Osteoblast (primary cell): Measurements from ENCODE around the gene IDS. TPM values are rescaled to one million over a fixed set of nuclear protein-coding genes. Genes with fewer than 3 reads are reported as not detected.

ENCODE experiments used
- DNase-seq: peaks from one replicate; pipeline ENCODE4 v3.0.0; 2011; ENCODE audit warnings: low spot score, mixed read lengths; ENCODE audit not compliant: insufficient read length; ENCODE audit errors: missing footprints
- H2AFZ ChIP-seq: 2 replicates; pipeline ENCODE4 v1.6.0; 2011; ENCODE audit warnings: mild to moderate bottlenecking, low read length
- H3K27ac ChIP-seq: 2 replicates; pipeline ENCODE4 v1.5.1; 2011; ENCODE audit warnings: mild to moderate bottlenecking, low read depth, low read length, moderate library complexity
- H3K27me3 ChIP-seq: 2 replicates; pipeline ENCODE4 v1.6.0; 2012; ENCODE audit warnings: mild to moderate bottlenecking, control low read depth, inconsistent platforms, low read length, moderate library complexity; ENCODE audit not compliant: insufficient read depth
- H3K36me3 ChIP-seq: 2 replicates; pipeline ENCODE4 v1.5.1; 2011; ENCODE audit warnings: mild to moderate bottlenecking, low read length, control low read depth, moderate library complexity; ENCODE audit not compliant: insufficient read depth
- H3K4me1 ChIP-seq: 2 replicates; pipeline ENCODE4 v1.5.1; 2011; ENCODE audit warnings: mild to moderate bottlenecking, low read length, control low read depth, moderate library complexity; ENCODE audit not compliant: insufficient read depth
- H3K4me2 ChIP-seq: 2 replicates; pipeline ENCODE4 v1.6.0; 2011; ENCODE audit warnings: mild to moderate bottlenecking, low read length; ENCODE audit not compliant: insufficient read depth
- H3K4me3 ChIP-seq: fragments of 200-600 bp; sonication (generic); 3 replicates; pipeline ENCODE4 v1.5.1; 2012; ENCODE audit warnings: mild to moderate bottlenecking, low read length, inconsistent platforms; ENCODE audit not compliant: insufficient read depth
- H3K79me2 ChIP-seq: 2 replicates; pipeline ENCODE4 v1.6.0; 2012; ENCODE audit warnings: mild to moderate bottlenecking, low read length, control low read depth, inconsistent platforms; ENCODE audit not compliant: insufficient read depth
- H3K9me3 ChIP-seq: 2 replicates; pipeline ENCODE4 v1.5.1; 2011; ENCODE audit warnings: low read depth, low read length, control low read depth
- H4K20me1 ChIP-seq: 2 replicates; pipeline ENCODE4 v1.6.0; 2012; ENCODE audit warnings: mild to moderate bottlenecking, low read length, control low read depth; ENCODE audit not compliant: insufficient read depth
- total RNA-seq: library from RNA; depleted of rRNA; stranded (reverse); fragments of >200 nt; gene quantifications from 2 replicates; pipeline ENCODE4 v1.2.3, GENCODE V29; 2012
- TF ChIP-seq, protein P1 (sequence below): IDR thresholded peaks from 2 replicates; pipeline ENCODE4 v1.5.1; 2011; ENCODE audit warnings: mild to moderate bottlenecking, low read depth, low read length, moderate library complexity; ENCODE audit errors: extremely low read depth

Gene IDS
- total RNA-seq, 1 donor: 48.9 TPM

DNA sequence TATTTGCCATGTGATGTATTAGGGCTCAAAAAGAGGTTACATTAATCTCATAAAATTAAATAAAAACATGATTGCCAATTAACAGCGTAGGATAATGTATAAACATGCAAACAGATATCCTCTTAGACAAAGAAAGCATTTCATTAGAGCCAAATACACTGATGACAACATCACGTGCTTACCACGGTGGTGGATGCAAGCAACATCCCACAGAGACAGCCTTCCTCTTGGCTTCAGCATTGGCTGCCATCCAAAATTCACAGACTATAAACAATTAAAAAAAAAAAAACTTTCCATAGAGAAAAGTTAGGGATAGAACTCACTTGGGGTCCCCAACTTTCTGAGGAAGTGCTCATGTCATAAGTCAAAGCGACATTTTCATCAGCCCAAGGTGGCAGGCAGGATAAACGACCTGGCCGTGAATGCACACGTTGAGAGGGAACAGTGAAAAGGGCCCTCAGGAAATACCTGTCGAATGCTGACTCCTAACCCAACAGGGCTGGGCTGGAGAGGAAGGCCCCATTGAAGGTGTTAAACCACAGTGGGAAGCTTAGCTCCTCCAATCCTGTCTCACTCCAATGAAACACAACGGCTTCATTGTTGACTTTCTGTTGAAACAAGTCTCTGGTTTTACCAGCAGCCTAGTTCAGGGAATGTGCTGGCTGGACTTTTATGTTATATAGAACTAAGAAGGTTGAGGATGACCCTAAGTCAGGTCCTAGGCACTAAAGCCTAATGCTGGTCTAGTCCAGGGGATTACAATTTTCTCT lies 48.4 kb downstream of the IDS start:
- Histone ChIP-seq H2AFZ (no peak overlapping the region), H3K79me2 (no peaks in the 10 kb centered on the region), H3K27ac (no peak overlapping the region), H4K20me1 (no peaks in the 10 kb centered on the region), H3K36me3 (no peaks in the 10 kb centered on the region), H3K9me3 (no peaks in the 10 kb centered on the region), H3K27me3 (no peaks in the 10 kb centered on the region), H3K4me1 (no peaks in the 10 kb centered on the region), H3K4me3 (no peak overlapping the region), H3K4me2 (no peak overlapping the region)
- TF ChIP-seq, protein P1, sequence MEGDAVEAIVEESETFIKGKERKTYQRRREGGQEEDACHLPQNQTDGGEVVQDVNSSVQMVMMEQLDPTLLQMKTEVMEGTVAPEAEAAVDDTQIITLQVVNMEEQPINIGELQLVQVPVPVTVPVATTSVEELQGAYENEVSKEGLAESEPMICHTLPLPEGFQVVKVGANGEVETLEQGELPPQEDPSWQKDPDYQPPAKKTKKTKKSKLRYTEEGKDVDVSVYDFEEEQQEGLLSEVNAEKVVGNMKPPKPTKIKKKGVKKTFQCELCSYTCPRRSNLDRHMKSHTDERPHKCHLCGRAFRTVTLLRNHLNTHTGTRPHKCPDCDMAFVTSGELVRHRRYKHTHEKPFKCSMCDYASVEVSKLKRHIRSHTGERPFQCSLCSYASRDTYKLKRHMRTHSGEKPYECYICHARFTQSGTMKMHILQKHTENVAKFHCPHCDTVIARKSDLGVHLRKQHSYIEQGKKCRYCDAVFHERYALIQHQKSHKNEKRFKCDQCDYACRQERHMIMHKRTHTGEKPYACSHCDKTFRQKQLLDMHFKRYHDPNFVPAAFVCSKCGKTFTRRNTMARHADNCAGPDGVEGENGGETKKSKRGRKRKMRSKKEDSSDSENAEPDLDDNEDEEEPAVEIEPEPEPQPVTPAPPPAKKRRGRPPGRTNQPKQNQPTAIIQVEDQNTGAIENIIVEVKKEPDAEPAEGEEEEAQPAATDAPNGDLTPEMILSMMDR: no peak
- DNase-seq: no peak

DNA sequence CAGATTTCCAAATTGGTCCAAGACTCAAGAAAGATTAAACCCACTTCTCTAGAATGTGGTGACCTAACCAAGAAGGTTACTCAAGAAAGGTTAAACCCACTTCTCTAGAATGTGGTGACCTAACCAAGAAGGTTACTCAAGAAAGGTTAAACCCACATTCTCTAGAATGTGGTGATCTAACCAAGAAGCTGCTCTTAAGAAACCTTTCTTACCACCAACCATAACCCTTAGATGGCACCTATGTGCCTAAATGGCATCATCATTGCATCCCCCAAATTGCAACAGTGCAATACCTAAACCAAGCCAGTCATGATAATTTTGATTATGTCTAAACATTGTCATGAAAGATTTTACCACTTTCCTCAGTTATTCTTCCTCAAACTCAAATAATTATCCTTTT lies 49.2 kb downstream of the IDS start:
- DNase-seq: no peak
- Histone ChIP-seq H3K79me2 (no peaks in the 10 kb centered on the region), H3K4me2 (no peak overlapping the region), H3K9me3 (no peaks in the 10 kb centered on the region), H2AFZ (no peak overlapping the region), H3K4me1 (no peaks in the 10 kb centered on the region), H4K20me1 (no peaks in the 10 kb centered on the region), H3K27me3 (no peaks in the 10 kb centered on the region), H3K36me3 (no peaks in the 10 kb centered on the region), H3K4me3 (no peak overlapping the region), H3K27ac (no peak overlapping the region)
- TF ChIP-seq, protein P1: no peak

DNA sequence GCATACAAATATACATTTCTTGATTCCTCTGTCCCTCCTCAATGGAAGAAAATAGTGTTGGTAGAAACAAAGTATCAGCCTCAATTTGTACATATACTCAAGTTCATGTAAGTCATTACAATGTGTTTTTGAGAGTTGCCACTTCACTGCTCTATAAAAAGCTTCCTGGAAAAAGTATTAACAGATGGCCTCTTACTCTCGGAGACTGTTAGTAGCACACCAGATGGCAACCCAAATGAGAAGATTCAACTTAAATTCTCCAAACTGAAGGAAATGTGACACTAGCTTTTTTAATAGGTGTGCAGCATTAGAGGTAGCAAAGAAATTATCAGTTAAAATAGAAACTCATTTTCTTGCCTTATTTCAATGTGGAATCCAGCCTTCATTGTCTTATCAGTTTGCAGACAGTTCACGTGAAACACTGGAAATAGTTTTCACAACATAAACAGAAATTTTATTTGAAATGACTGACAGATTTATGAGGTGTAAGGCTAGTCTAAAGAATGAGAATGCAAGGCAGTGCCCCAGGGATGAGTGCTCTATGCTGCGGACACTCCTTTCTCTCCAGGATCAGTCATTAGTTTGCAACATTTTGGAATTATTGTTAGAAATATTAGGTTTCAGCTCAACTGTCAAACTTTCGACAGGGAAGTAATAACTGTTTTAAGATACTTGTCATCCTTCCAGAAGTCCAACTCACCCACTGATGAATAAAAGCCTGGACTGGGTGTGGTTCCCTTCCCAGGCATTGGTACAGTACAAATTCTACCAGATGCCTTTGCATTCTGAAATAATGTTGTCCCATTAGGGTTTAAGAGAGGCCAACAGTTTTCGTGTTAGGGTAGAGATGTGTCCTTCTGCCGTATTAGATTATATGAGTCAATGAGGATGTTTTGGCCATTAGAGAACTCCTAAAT lies 50.9 kb downstream of the IDS start:
- no peaks in the 10 kb centered on the region for H4K20me1 ChIP-seq
- no peak for DNase-seq
- no peaks in the 10 kb centered on the region for H3K36me3 ChIP-seq
- no peak overlapping the region for H3K4me3 ChIP-seq
- no peaks in the 10 kb centered on the region for H3K4me1 ChIP-seq
- H2AFZ ChIP-seq: no peak overlapping the region
- TF ChIP-seq, protein P1: no peak
- no peaks in the 10 kb centered on the region for H3K9me3 ChIP-seq
- H3K79me2 ChIP-seq: no peaks in the 10 kb centered on the region
- H3K27ac ChIP-seq: no peak overlapping the region
- no peak overlapping the region for H3K4me2 ChIP-seq
- no peaks in the 10 kb centered on the region for H3K27me3 ChIP-seq

DNA sequence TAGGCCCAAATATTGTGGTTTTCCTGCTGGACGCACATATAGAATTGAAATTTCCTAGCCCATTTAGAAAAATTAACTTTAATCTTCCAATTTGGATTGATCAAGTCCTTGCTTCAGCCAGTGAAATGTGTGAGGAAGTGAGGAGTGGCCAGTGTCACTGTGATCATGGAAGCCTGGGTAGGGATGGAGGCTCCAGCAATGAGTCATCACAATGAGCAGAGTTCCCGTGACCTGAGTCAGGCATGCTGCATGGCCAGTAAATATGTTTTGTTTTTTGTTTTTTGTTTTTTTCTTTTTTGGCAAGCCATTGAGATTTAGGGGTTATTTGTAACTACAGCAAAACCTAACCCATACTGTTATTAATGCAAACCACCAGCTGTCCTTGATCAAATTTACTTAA lies 52.1 kb downstream of the IDS start:
- no peaks in the 10 kb centered on the region for H3K4me1 ChIP-seq
- TF ChIP-seq, protein P1: no peak
- H3K9me3 ChIP-seq: no peaks in the 10 kb centered on the region
- H3K27me3 ChIP-seq: no peaks in the 10 kb centered on the region
- no peak overlapping the region for H2AFZ ChIP-seq
- no peak overlapping the region for H3K27ac ChIP-seq
- H3K4me2 ChIP-seq: no peak overlapping the region
- DNase-seq: no peak
- no peaks in the 10 kb centered on the region for H3K79me2 ChIP-seq
- no peak overlapping the region for H3K4me3 ChIP-seq
- H3K36me3 ChIP-seq: no peaks in the 10 kb centered on the region
- H4K20me1 ChIP-seq: no peaks in the 10 kb centered on the region
